HEK293T (cell line): ENCODE measurements around the gene SUCNR1.
"Not testable (repeated sequence)": the region's sequence is repeated elsewhere in the genome, so short reads cannot be mapped to it uniquely, and the experiment has no call there.

Experiments
- CTCF ChIA-PET: fragments of 350-600 bp; formaldehyde crosslinking; extraction: SDS; loops from one replicate; lab custom pipeline; 2021; ENCODE audit warnings: antibody characterized with exemption, inconsistent platforms; lab: Yijun Ruan, JAX
- POLR2A ChIA-PET: fragments of 350-600 bp; formaldehyde crosslinking; extraction: SDS; loops from one replicate; lab custom pipeline; 2020; ENCODE audit warnings: antibody characterized with exemption, inconsistent platforms; lab: Yijun Ruan, JAX
- DNase-seq: peaks from one replicate; pipeline ENCODE4 v3.0.0; 2012; ENCODE audit warnings: mixed read lengths; ENCODE audit errors: extremely low spot score
- ARNT ChIP-seq: fragments of 450-650 bp; IDR thresholded peaks from 2 replicates; pipeline ENCODE4 v1.6.1; 2017; ENCODE audit warnings: mild to moderate bottlenecking
- BHLHE40 ChIP-seq: fragments of 450-650 bp; IDR thresholded peaks from 2 replicates; pipeline ENCODE4 v1.6.1; 2016; ENCODE audit warnings: mild to moderate bottlenecking, moderate library complexity, borderline replicate concordance
- CTBP1 ChIP-seq: fragments of 450-650 bp; IDR thresholded peaks from 2 replicates; pipeline ENCODE4 v1.6.1; 2016; ENCODE audit warnings: borderline replicate concordance
- ELF4 ChIP-seq: fragments of 450-650 bp; IDR thresholded peaks from 2 replicates; pipeline ENCODE4 v1.6.1; 2017; ENCODE audit warnings: antibody characterized with exemption
- FOXA1 ChIP-seq: fragments of 450-650 bp; IDR thresholded peaks from 2 replicates; pipeline ENCODE4 v1.6.1; 2016; ENCODE audit warnings: mild to moderate bottlenecking
- FOXK2 ChIP-seq: fragments of 450-650 bp; IDR thresholded peaks from 2 replicates; pipeline ENCODE4 v1.6.1; 2016; ENCODE audit warnings: mild to moderate bottlenecking
- FOXM1 ChIP-seq: fragments of 450-650 bp; IDR thresholded peaks from 2 replicates; pipeline ENCODE4 v1.6.1; 2017; ENCODE audit warnings: mild to moderate bottlenecking, borderline replicate concordance
- HDGF ChIP-seq: fragments of 450-650 bp; IDR thresholded peaks from 2 replicates; pipeline ENCODE4 v1.6.1; 2017; ENCODE audit warnings: antibody characterized with exemption, borderline replicate concordance
- L3MBTL2 ChIP-seq: fragments of 450-650 bp; conservative IDR thresholded peaks from 2 replicates; pipeline ENCODE4 v1.6.1; 2016; ENCODE audit warnings: mild to moderate bottlenecking
- LEF1 ChIP-seq: fragments of 450-650 bp; IDR thresholded peaks from 2 replicates; pipeline ENCODE4 v1.6.1; 2017; ENCODE audit warnings: mild to moderate bottlenecking, borderline replicate concordance
- NFRKB ChIP-seq: fragments of 450-650 bp; IDR thresholded peaks from 2 replicates; pipeline ENCODE4 v1.6.1; 2016; ENCODE audit warnings: mild to moderate bottlenecking, moderate library complexity
- SP1 ChIP-seq: fragments of 450-650 bp; IDR thresholded peaks from 2 replicates; pipeline ENCODE4 v1.6.1; 2017
- SUZ12 ChIP-seq: fragments of 450-650 bp; IDR thresholded peaks from 2 replicates; pipeline ENCODE4 v1.6.1; 2016; ENCODE audit warnings: mild to moderate bottlenecking
- TARDBP ChIP-seq: fragments of 450-650 bp; IDR thresholded peaks from 2 replicates; pipeline ENCODE4 v1.6.1; 2016
- ZNF384 ChIP-seq: fragments of 450-650 bp; IDR thresholded peaks from 2 replicates; pipeline ENCODE4 v1.6.1; 2016
- TF ChIP-seq, protein P1 (sequence below): fragments of 450-650 bp; IDR thresholded peaks from 2 replicates; pipeline ENCODE4 v1.6.1; 2016

Gene SUCNR1

DNA sequence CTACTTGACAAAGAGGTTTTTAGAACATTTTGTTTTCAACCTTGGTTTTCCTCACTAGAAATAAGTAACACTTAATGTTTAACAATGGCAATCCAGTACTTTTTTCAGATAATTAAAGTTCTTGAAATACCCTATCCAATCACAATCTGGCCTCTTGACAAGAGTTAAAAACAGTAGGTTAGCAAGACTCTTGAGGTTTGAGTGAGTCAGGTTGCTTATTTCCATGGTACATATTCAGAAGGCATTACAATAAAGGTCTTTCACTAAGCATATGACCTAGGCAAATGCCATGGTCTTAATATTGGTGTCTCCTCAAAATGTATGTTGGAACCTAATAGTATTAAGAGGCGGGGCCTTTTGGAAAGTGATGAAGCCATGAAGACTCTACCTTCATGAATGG lies 5.6 kb downstream of the SUCNR1 start:
- ChIA-PET CTCF (no interaction called here), POLR2A (no interaction called here)
- no peak for DNase-seq
- TF ChIP-seq FOXM1 (no peak), LEF1 (no peak), FOXK2 (no peak)
- TF ChIP-seq, protein P1, sequence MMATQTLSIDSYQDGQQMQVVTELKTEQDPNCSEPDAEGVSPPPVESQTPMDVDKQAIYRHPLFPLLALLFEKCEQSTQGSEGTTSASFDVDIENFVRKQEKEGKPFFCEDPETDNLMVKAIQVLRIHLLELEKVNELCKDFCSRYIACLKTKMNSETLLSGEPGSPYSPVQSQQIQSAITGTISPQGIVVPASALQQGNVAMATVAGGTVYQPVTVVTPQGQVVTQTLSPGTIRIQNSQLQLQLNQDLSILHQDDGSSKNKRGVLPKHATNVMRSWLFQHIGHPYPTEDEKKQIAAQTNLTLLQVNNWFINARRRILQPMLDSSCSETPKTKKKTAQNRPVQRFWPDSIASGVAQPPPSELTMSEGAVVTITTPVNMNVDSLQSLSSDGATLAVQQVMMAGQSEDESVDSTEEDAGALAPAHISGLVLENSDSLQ = no peak

DNA sequence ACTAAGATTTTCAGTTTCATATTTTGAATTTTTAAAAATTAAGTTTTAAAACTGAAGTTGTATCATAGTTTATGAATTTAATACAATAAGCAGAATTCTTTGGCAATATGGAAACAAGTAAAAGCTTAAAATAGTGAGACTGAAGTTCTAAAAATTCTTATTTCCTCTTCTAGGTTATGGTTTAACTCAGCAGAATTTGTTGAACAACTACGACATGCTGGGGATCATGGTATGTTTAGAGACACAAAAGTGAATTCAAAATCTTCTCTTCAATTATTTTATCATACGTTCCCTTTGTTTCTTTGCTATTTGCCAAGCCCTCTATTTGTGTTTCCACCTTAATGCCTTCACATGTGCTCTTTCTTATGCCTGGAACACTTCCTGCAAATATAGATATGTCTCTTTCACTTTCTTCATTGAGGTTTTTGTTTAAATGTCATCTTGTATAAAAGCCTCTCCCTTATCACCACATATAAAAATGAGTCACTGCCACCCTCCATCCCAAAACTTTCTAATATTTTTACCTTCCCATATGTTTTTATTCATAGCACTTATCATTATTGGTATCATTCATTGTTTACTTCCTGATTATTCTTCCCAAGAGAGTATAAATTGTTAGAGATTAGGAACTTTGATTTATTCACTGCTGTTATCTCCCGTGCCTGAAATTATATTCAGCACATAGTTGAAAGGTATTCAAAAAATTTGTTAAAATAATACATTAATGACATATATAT lies 6.4 kb downstream of the SUCNR1 start:
- ChIA-PET POLR2A (no interaction called here), CTCF (no interaction called here)
- DNase-seq = no peak
- TF ChIP-seq FOXA1 (no peak), HDGF (no peak), NFRKB (no peak), ELF4 (no peak), FOXM1 (no peak)

DNA sequence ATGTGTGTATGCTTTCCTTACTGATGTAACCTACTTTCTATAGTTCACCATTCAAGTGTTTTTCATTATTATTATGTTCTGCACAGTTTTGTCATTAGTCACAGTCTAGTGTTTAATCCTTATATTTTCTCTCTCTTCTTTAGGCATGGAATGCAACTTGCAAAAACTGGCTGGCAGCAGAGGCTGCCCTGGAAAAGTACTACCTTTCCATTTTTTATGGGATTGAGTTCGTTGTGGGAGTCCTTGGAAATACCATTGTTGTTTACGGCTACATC lies 6.9 kb downstream of the SUCNR1 start:
- DNase-seq = no peak
- POLR2A ChIA-PET = no interaction called here
- CTCF ChIA-PET = no interaction called here
- TF ChIP-seq ELF4 (no peak), HDGF (no peak), SP1 (no peak), ZNF384 (no peak), LEF1 (no peak), ARNT (no peak), FOXK2 (no peak), FOXM1 (no peak), L3MBTL2 (no peak), CTBP1 (no peak)
- TF ChIP-seq, protein P1 = no peak

DNA sequence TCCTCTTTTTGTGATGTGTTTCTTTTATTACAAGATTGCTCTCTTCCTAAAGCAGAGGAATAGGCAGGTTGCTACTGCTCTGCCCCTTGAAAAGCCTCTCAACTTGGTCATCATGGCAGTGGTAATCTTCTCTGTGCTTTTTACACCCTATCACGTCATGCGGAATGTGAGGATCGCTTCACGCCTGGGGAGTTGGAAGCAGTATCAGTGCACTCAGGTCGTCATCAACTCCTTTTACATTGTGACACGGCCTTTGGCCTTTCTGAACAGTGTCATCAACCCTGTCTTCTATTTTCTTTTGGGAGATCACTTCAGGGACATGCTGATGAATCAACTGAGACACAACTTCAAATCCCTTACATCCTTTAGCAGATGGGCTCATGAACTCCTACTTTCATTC lies 7.7 kb downstream of the SUCNR1 start:
- DNase-seq = no peak
- CTCF ChIA-PET = no interaction called here
- POLR2A ChIA-PET = no interaction called here
- no peak for TF ChIP-seq NFRKB
- TF ChIP-seq BHLHE40 = no peak
- TF ChIP-seq HDGF = no peak
- TF ChIP-seq ARNT = no peak
- no peak for TF ChIP-seq ELF4
- TF ChIP-seq FOXM1 = no peak
- TF ChIP-seq TARDBP = no peak
- no peak for TF ChIP-seq FOXK2
- no peak for TF ChIP-seq ZNF384
- TF ChIP-seq, protein P1 = no peak
- no peak for TF ChIP-seq L3MBTL2
- no peak for TF ChIP-seq CTBP1
- no peak for TF ChIP-seq LEF1
- no peak for TF ChIP-seq FOXA1
- no peak for TF ChIP-seq SP1
- no peak for TF ChIP-seq SUZ12

DNA sequence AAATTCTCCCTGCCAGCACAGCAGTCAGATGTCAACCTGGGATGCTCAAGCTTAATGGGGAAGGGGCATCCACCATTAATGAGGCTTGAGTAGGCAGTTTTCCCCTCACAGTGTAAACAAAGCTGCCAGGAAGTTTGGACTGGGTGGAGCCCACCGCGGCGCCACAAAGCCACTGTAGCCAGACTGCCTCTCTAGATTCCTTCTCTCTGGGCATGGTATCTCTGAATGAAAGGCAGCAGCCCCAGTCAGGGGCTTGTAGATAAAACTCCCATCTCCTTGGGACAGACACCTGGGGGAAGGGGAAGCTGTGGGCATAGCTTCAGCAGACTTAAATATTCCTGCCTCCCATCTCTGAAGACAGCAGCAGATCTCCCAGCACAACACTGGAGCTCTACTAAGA lies 12.0 kb downstream of the SUCNR1 start:
- POLR2A ChIA-PET, DNase-seq, CTCF ChIA-PET: not testable (repeated sequence)

DNA sequence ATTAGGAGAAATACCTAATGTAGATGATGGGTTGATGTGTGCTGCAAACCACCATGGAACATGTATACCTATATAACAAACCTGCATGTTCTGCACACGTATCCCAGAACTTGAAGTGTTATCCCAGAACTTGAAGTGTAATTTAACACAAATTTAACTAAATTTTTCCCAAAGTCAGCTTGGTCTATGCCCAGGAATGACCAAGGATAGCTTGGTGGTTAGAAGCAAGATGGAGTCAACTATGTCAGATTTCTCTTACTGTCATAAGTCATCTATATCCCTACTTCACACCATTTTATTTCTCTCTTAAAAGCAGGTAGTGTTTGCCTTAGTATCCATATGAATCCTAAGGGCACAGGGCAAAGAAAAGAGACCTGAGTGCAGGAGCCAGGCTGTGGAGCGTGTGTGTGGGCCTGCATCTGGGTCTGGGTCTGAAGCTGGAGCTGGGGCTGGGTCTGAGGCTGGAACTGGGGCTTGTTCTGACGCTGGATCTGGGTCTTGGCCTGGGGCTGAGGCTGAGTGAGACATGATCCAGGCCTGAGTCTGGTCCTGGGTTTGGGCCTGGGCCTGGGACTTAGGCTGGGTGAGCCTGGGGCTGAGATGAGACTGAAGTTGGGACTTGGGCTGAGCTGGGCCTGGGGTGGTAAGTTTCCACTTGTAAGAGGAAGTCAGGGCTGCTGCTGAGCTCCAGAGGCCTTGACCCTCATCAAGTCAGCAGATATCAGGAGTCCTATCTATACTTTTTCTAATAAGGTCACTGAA lies 14.2 kb downstream of the SUCNR1 start:
- POLR2A ChIA-PET = not testable (repeated sequence)

DNA sequence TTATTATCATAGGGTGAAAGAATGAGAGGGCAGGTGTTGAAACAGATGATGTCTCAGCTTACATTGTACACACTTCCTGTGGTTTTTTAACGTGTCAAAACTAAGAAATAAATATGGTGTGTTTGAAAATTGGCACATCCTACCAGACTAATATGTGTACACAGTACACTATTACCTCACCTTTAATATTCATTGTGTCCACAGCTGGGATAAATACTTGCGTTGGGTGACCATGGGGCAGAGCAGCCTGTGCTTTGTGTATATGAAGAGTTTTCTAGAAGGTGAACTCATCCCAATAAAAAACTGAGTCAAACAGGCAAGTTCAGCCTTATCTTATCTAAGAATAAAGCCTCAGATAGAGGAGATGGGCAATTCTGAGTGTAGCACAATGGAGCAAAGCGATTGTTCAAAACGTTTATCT lies 17.3 kb downstream of the SUCNR1 start:
- no peak for TF ChIP-seq ARNT
- TF ChIP-seq ZNF384 = no peak
- no peak for TF ChIP-seq L3MBTL2
- no peak for TF ChIP-seq CTBP1
- TF ChIP-seq LEF1 = no peak
- TF ChIP-seq SP1 = no peak
- TF ChIP-seq FOXK2 = no peak
- ChIA-PET POLR2A (no interaction called here), CTCF (no interaction called here)
- no peak for DNase-seq

More for the DNA sequence above, 14.2 kb downstream of the SUCNR1 start:
- CTCF ChIA-PET, DNase-seq: not testable (repeated sequence)
